M059J (cell line): ENCODE measurements around the gene GRAMD1A. TPM values are rescaled to one million over a fixed set of nuclear protein-coding genes. Genes with fewer than 3 reads are reported as not detected.
"Not testable (repeated sequence)": the region's sequence is repeated elsewhere in the genome, so short reads cannot be mapped to it uniquely, and the experiment has no call there.

Experiments used
- DNase-seq: peaks from one replicate; pipeline ENCODE4 v3.0.0-alpha.2; 2012; ENCODE audit warnings: low read depth
- total RNA-seq: library from RNA; depleted of rRNA; stranded (reverse); fragments of >200 nt; shearing (Covaris generic); gene quantifications from 2 replicates; pipeline ENCODE4 v1.2.3, GENCODE V29; 2014

GRAMD1A gene
- total RNA-seq, 1 experiment from 2014 or later: 21.5 TPM

DNA sequence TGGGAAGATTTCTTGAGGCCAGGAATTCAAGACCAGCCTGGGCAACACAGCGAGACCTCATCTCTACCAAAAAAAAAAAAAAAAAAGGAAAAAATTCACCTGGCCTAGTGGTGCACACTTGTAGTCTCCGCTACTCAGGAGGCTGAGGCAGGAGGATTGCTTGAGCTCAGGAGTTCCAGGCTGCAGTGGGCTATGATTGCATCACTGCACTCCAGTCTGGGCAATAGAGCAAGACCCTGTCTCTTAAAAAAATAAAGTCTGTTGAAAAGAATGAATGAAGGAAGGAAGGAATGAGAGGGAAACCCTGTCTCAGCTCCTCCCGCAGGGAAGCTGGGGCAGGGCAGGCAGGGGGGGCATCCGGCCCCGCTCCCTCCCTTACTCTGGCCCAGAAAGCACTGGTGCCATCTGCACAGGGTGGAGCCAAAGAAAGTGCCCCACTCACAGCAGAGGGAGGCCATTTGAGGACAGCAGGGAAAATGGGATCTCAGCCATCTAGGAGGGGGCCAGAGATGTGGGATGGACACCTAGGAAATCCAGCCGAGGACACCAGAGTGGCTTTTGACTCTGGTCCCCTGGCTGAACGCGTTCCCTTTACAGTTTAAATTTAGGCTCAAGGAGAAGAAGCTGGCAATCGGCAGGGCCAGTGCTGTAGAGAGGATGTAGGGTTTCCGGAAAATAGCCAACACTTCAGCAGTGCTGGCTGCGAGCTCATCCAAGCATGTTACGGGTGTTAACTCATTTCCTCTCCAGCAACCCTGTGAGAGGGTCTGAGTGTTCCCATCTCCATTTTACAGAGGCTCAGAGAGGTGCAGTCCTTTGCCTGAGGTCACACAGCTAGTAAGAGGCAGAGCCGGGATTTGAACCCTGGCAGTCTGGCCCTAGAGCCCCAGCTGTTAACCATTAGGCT is 37.8 kb downstream of the GRAMD1A start:
- no peak for DNase-seq

DNA sequence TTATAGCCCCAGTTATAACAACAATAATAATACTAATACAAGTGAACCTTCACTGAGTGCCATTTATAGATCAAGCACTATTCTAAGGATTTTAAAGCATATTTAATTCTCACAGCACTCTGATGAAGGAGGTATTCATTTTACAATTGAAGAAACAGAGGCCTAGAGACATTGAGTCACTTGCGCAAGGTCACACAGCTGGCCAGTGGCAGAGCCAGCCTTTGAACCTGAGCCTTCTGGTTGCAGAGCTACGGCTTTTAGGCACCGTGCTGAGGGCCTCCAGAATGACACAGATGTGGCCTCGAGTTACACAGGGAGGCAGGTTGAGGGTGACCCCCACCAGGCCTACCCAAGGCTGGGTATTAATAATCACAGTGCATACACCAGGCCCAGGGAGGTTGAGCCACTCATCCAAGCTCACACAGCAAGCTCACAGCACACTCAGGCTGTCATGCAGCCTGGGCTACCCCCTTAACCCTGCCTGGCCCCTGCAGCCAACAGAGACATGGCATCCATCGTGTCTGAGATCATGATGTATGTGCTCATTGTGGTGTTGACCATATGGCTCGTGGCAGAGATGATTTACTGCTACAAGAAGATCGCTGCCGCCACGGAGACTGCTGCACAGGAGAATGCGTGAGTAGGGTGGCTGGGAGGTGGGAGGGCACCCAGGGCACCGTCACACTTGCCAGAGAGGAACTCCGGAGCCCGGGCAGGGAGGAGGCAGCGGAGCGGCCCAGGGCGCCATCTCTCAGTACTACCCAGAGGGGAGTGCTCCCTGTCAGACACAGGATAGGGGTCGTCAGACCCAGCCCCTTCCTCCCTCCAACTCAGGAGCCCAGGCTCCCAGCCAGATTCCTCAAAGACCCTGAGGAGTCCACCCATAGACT is 38.7 kb downstream of the GRAMD1A start:
- no peak for DNase-seq

- no peak for DNase-seq
Measured at GRCh38 chr19:35039881-35040825, 40.0 kb downstream of the GRAMD1A start.

DNA sequence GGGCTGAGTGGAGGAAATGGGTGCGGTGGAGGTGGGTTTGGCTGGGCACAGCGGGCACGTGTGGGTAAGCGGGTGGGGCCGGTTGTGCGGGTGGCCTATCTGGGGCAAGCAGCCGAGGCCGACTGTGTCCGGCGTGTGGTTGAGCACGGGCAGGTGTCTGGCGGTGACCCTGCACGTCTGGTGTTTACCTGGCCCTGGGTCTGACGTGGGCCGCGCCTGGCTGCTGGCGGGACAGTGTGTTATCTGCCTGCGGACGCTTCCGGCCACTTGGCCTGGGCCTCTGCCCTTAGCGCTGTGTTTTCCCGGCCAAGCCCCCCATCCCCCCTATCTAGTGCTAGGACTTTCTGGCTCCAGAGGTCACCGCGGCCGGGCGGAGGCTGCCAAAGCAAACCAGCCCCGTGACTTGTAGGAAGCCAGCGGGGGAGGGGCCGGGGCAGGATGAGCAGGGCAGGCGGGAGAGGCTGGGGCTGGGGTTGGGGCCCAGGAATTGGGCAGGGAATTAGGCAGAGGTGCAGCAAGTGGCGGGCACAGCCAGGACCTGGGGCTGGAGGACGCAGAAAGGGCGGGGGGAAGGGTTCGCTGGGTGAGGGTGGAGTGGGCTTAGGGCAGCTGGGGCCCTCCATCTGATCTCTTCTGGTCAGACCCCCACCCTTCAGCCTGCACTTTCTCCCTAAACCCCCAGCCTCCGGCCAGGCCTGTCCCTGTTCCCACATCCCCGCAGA is 40.9 kb downstream of the GRAMD1A start:
- DNase-seq: no peak

DNA sequence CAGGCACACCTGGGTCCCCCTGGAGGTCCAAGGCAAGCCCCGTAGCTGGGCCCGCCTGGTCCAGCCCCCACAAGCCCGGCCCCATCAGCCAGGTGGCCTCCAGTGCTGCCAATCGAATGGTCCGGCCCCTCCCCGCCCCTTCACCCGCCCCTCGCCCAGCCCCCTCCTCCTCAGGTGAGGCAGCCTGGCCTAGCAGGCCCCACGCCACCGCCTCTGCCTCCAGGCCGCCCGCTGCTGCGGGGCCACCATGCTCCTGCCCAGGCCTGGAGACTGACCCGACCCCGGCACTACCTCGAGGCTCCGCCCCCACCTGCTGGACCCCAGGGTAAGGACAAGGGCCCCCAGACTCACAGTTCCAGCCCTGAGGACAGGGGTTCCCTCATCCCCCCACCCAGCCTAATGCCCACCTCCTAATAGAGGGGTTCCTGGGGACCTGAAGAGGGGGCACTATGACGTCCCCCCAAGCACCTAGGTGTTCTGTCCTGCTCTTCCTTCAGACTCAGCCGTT is 41.5 kb downstream of the GRAMD1A start, which contains the start of gene HPN:
Gene HPN, plus strand, starts transcription at position 174 of the 508 bp plus-strand sequence. CDS start 786 bp downstream, outside the sequence.
- DNase-seq: no peak

DNA sequence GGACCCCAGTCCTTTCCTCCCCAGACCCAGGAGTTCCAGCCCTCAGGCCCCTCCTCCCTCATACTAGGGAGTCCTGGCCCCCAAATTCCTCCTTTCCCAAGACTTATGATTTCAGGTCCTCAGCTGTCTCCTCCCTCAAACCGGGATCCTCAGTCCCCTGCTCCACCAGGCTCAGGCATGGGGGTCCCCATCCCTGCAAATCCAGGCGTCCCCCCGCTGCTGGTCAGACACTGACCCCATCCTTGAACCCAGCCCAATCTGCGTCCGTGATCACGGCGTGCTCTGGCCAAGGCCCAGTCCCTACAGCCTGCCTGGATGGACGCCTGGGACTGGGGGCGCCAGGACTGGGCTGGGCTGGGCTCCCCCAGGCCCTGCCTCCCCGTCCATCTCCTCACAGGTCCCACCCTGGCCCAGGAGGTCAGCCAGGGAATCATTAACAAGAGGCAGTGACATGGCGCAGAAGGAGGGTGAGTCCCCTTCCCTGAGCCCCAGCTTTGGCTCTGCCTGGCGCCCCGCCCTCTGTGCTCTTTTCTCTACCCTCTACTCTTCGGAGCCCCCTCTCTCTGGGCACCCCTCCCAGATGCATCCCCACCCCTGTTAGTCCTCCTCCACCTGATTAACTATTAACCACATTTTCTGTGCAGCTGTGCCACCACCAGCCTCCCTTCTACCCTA is 42.1 kb downstream of the GRAMD1A start:
- DNase-seq: no peak

GRCh38 chr19:35042954-35043604 is 43.0 kb downstream of the GRAMD1A start:
- no peak for DNase-seq

- DNase-seq: no peak
Measured at GRCh38 chr19:35043906-35044305, 43.8 kb downstream of the GRAMD1A start.

GRCh38 chr19:35044317-35045117 is 44.4 kb downstream of the GRAMD1A start:
- DNase-seq: peak; percentile 39

- DNase-seq: peak; percentile 57
Measured at GRCh38 chr19:35045667-35046300, 45.7 kb downstream of the GRAMD1A start.

DNA sequence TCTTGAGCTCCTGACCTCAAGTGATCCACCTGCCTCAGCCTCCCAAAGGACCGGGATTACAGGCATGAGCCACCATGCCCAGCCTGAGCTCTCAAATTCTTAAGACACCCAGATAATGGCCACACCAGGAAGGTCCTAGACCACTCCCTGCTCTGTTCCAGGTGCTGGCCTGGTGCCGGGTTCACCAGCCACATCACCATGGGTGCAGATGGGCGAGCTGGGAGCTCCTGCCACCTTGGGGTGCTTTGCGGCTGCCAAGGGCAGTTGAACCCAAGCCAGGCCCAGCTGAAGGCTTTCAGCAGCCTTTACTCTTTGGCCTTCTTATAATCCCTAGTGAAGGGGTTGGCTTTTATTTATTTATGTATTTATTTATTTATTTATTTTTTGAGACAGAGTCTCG is 46.3 kb downstream of the GRAMD1A start:
- DNase-seq: no peak

- DNase-seq: no peak
Measured at GRCh38 chr19:35048911-35049411, 48.8 kb downstream of the GRAMD1A start.

GRCh38 chr19:35049456-35049855 is 49.3 kb downstream of the GRAMD1A start:
- no peak for DNase-seq

DNA sequence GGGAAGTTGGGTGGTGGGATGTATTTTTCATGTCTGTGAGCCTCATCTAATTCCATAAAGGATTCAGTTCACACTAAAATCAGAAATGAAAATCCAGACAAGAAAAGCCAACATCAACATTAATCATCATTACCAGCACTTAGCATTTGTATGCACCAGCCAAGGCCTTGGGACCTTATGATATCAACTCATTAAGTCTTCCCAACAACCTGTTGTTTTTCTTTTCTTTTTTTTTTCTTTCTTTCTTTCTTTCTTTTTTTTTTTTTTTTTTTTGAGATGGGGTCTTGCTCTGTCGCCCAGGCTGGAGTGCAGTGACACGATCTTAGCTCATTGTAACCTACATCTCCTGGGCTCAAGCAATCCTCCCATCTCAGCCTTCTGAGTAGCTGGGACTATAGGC is 50.5 kb downstream of the GRAMD1A start:
- DNase-seq: not testable (repeated sequence)

DNA sequence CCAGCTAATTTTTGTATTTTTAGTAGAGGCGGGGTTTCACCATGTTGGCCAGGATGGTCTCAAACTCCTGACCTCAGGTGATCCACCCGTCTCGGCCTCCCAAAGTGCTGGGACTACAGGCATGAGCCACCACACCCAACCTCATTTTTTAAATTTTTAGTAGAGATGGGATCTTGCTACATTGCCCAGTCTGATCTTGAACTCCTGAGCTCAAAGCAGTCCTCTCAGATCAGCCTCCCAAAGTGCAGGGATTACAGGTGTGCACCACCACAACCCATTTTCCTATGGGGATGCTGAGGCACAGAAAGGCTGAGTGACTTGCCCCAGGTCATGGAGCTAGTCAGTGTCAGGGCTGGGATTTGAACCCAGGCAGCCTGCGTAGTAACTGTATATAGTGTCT is 51.1 kb downstream of the GRAMD1A start:
- not testable (repeated sequence) for DNase-seq

- no peak for DNase-seq
Measured at GRCh38 chr19:35051796-35052195, 51.7 kb downstream of the GRAMD1A start.

- no peak for DNase-seq
Measured at GRCh38 chr19:35052599-35053190, 52.6 kb downstream of the GRAMD1A start.
